ENCODE measurements around the gene PLXDC1. TPM values are rescaled to one million over a fixed set of nuclear protein-coding genes. Genes with fewer than 3 reads are reported as not detected.
A peak's percentile ranks its signal among the peaks of the same experiment; 100 is the strongest.

Gene PLXDC1
- total RNA-seq, 1 experiment from 2014 or later: 2.0 TPM

- DNase-seq: no peak
- Histone ChIP-seq H3K27me3 (ENCODE audit: insufficient read depth, low read length) (no peaks in the 10 kb centered on the region), H4K20me1 (ENCODE audit: control insufficient read depth, insufficient read depth, insufficient read length) (no peaks in the 10 kb centered on the region), H3K4ac (ENCODE audit: low read depth, low read length) (no peak overlapping the region), H3K14ac (ENCODE audit: insufficient read depth, low read length) (no peak overlapping the region), H2BK12ac (ENCODE audit: insufficient read length, low read depth, low read length) (no peak overlapping the region), H3K27ac (ENCODE audit: insufficient read length, low read depth, low read length) (no peak overlapping the region), H3K9ac (ENCODE audit: extremely low read depth, insufficient read length, low read length) (no peak overlapping the region), H2AFZ (ENCODE audit: low read length) (no peak overlapping the region), H4K5ac (ENCODE audit: insufficient read length, low read depth, low read length) (no peak overlapping the region), H2BK120ac (ENCODE audit: low read depth, low read length, poor library complexity, severe bottlenecking) (no peak overlapping the region), H2AK5ac (ENCODE audit: insufficient read length, low read length) (no peak overlapping the region), H3K56ac (ENCODE audit: insufficient read length, low read depth, low read length) (no peak overlapping the region), H2BK5ac (ENCODE audit: insufficient read length, low read length) (no peak overlapping the region), H3K4me1 (ENCODE audit: insufficient read depth, low read length) (no peaks in the 10 kb centered on the region; the same call in 1 of the 2 replicates), H3T11ph (ENCODE audit: low read length) (no peak overlapping the region), H2BK15ac (ENCODE audit: low read depth, low read length) (no peak overlapping the region), H3K18ac (ENCODE audit: insufficient read length, low read depth, low read length) (no peak overlapping the region), H3K4me2 (ENCODE audit: insufficient read depth, insufficient read length, low read length) (no peak overlapping the region), H3K23me2 (ENCODE audit: insufficient read length, low read depth, low read length, poor library complexity, severe bottlenecking) (no peaks in the 10 kb centered on the region), H3K23ac (ENCODE audit: insufficient read length, low read depth, low read length) (no peak overlapping the region), H3K9me3 (ENCODE audit: control insufficient read depth, low read depth, low read length) (no peaks in the 10 kb centered on the region), H2BK20ac (ENCODE audit: low read depth, low read length, poor library complexity, severe bottlenecking) (no peak overlapping the region), H3K79me2 (ENCODE audit: insufficient read depth, low read length) (no peaks in the 10 kb centered on the region), H4K8ac (replicated peaks; ENCODE audit: insufficient read length, low read depth, low read length) (no peak overlapping the region), H4K91ac (ENCODE audit: insufficient read length, low read depth, low read length) (no peak overlapping the region), H3K79me1 (ENCODE audit: insufficient read depth, low read depth, low read length, poor library complexity, severe bottlenecking) (no peaks in the 10 kb centered on the region)
- no peak for TF ChIP-seq CTCF (conservative IDR thresholded peaks at IDR 0.05)
- Mint-ChIP-seq H3K27me3 (ENCODE audit: low read depth) (peaks cover 6% of the 10 kb centered on the region), H3K36me3 (ENCODE audit: insufficient read depth in 1 of 3, low read depth in 3 of 3) (no peaks in the 10 kb centered on the region; a peak in 2 of 7 replicates), H3K4me3 (no peak overlapping the region), H3K9me3 (no peaks in the 10 kb centered on the region; a peak in 1 of 5 replicates), H3K4me1 (peaks cover 8 to 9% of the 10 kb centered on the region in 2 experiments; a peak in 3 of 4 replicates), H3K27ac (0 out of 7 replicates have a peak overlapping the region, but pooled peaks of 1 of the 3 experiments have one; percentile 41)
- WGBS (ENCODE audit: extremely low coverage, insufficient read length, low lambda C conversion rate): no CpG with 5 or more reads among the region's 6 CpGs
Observed at GRCh38 chr17:39131616-39132015, 19.8 kb downstream of the PLXDC1 start.
